Kidney tubule cell (primary cell): Measurements from ENCODE around the gene RPLP1.

ENCODE experiments used
- DNase-seq: peaks from one replicate; pipeline ENCODE4 v3.0.0-alpha.2; 2018; ENCODE audit warnings: low spot score

RPLP1 gene

GRCh38 chr15:69498282-69498681 lies 45.7 kb downstream of the RPLP1 start:
- DNase-seq, result no peak

DNA sequence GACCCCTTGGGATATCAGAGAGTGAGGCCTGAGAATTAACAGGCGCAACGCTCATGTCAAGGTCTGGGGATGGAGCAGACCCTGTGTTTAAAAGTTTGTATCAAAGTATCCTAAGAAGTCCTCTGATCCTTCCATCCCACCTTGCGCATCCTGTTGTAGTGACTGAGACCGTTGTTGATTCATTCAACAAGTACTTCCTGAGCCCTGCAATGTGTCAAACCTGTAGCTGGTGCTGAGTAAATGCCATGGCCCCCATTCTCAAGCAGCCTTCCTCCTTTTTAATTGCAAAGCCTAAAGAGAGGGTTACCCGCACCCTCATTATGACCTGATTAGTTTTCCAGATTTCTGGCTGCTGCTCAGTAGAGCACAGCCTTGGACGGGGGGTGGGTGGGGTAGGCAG lies 46.4 kb downstream of the RPLP1 start:
- no peak for DNase-seq

GRCh38 chr15:69499521-69500211 lies 47.0 kb downstream of the RPLP1 start:
- DNase-seq, result peak; percentile 51

DNA sequence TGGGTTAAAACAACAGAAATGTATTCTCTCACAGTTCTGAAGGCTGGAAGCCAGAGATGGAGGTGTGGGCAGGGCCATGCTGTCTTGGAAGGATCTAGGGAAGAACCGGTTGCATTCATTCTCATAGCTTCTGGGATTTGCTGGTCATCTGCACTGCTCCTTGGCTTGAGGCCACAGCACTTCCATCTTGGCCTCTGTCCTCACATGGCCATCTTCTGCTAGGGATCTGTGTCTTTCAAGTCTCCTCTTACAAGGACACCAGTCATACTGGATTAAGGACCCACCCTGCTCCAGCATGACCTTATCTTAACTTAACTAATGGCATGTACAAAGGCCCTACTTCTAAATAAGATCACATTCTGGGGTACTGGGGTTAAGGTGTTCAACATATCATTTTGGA lies 47.7 kb downstream of the RPLP1 start:
- no peak for DNase-seq

- no peak for DNase-seq
These were observed 48.8 kb downstream of the RPLP1 start for GRCh38 chr15:69501456-69501855.

DNA sequence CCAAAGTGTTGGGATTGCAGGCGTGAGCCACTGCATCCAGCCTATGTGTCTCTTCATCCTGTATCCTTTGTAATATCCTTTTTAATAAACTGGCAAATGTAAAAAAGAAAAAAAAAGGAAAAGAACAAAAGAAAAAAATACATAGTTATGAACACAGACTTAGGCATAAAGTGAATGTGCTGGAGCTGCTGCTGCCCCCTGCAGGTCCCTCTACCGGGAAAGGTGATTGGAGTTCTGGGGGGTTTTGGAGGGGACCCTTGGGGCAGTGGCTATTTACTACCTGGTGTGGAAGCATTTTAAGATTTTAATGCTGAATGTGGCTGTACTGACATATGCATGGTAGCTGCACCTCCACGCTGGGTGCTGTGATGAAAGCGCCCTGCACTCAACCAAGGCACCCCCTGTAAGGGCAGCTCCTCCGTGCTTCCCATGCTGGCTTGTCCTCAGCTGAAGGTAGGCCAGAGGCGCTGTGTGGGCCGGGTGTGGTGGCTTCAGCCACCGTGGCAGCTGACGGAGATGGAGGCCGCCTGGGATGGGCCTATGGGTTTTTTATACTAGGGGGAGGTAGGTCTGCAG lies 49.9 kb downstream of the RPLP1 start:
- DNase-seq, result no peak

GRCh38 chr15:69504352-69505040 lies 51.9 kb downstream of the RPLP1 start:
- DNase-seq, result no peak
